NCI-H128 (cell line): ENCODE measurements around the gene UBE2L3.
"Not testable (repeated sequence)": the region's sequence is repeated elsewhere in the genome, so short reads cannot be mapped to it uniquely, and the experiment has no call there.

Source experiments
- DNase-seq: peaks from one replicate; lab custom pipeline; 2025; ENCODE audit not compliant: unreplicated experiment; lab: John Stamatoyannopoulos, UW

UBE2L3 gene

DNA sequence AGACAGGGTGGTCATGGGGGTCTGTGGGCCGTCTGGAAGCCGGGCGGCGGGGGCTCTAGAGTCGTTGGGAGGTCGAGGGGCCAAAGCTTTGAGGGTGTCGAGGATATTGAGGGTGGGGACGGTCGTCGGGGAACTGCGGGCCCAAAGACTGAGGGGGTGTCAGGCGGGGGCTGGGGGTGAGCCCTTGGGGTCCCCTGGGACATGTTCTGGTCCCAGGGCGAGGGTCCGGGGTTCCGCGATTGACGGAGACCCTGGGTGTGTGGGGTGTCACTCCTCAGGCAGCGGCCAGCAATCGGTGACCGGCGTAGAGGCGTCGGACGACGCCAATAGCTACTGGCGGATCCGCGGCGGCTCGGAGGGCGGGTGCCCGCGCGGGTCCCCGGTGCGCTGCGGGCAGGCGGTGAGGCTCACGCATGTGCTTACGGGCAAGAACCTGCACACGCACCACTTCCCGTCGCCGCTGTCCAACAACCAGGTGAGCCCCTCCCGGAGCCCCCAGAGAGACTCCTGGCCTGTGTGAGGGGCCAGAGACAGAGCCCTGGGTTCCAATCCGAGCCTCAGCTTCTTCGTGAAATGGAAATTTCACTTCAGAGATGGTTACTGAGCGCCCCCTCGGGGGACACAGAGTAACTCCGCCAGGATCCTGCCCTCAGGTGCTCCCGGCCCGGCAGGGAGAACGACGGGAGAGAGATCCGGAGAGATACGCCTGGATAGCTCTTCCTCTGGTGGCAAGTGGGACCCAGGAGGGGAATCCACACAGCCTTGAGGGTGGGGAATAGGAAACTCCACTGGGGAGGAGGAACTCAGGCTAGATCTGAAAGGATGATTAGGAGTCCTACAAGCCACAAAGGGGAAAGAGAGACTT lies 75.3 kb downstream of the UBE2L3 start:
- DNase-seq: no peak

DNA sequence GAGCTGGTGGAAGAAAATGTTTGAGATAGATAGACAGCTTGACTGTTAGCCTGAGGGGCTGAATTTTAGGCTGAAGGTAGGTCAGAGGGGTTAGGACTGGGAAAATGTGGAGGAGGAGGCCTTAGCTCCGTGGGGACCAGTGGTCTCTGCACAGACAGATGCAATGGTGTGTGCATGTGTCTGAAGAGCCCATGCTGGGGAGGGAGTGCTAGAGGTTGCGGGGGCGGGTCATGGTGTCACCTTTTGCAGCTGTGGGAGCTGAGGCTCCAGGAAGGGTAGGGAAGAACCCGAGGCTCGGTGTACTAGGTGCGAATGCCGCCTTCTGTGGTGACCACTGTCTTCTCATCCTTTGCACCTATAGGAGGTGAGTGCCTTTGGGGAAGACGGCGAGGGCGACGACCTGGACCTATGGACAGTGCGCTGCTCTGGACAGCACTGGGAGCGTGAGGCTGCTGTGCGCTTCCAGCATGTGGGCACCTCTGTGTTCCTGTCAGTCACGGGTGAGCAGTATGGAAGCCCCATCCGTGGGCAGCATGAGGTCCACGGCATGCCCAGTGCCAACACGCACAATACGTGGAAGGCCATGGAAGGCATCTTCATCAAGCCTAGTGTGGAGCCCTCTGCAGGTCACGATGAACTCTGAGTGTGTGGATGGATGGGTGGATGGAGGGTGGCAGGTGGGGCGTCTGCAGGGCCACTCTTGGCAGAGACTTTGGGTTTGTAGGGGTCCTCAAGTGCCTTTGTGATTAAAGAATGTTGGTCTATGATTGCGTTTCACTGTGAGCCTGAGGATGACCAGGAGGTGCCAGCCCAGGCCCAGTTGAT lies 76.2 kb downstream of the UBE2L3 start:
- DNase-seq: no peak

DNA sequence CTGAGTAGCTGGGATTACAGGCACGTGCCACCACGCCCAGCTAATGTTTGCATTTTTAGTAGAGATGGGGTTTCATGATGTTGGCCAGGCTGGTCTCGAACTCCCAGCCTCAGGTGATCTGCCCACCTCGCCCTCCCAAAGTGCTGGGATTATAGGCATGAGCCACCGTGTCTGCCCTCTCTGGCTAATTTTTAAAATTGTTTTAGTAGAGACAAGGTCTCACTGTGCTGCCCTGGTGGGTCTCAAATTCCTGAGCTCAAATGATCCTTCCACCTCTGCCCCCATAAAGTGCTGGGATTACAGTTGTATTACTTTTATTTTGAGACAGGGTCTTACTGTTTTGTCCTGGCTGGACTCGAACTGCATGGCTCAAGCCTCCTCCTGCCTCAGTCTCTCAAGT lies 78.0 kb downstream of the UBE2L3 start:
- not testable (repeated sequence) for DNase-seq

DNA sequence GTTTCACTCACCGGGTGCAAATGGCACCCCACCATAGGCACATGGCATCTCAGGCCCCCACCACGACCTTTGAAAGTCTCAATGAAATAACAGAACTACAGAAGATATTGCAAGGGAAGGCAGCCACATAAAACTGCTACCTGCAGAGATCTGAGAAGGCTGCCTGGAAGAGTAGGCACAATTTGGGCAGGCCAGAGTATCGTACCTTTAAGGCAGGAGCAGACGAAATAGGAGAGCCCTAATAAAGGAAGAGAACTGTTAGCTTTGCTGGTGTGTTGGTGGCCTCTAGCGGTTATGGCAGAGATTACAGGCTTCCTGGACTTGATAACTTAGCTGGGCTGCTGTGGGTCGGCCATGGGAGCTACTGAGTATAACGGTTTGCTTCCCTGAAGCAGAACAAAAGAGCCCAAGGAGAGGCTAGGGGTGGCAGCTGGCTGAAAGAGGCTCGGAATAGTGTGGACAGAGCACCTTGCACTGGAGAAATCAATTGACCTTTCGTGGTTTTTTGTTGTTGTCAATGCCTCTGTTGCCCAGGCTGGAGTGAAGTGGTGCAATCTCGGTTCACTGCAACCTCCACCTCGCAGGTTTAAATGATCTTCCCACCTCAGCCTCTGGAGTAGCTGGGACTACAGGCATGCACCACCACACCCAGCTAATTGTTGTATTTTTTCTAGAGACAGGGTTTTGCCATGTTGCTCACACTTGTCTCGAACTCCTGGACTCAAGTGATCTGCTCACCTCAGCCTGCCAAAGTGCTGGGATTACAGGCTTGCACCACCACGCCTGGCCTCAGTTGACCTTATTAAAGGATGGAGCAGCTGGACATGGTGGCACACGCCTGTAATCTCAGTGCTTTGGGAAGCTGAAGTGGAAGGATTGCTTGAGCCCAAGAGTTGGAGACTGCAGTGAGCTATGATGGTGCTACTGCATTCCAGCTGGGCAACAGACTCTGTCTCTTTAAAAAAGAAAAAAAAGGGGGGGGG lies 79.4 kb downstream of the UBE2L3 start:
- peak; percentile 37 for DNase-seq

DNA sequence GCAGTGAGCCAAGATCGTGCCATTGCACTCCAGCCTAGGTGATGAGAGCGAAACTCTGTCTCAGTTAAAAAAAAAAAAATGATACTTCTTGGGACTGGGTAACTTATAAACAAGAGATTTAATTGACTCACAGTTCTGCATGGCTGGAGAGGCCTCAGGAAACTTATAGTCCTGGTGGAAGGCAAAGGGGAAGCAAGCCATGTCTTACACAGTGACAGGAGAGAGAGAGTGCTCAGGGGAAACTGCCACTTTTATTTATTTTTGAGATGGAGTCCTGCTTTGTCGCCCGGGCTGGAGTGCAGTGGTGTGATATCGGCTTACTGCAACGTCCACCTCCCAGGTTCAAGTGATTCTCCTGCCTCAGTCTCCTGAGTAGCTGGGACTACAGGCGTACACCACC lies 82.8 kb downstream of the UBE2L3 start:
- no peak for DNase-seq

DNA sequence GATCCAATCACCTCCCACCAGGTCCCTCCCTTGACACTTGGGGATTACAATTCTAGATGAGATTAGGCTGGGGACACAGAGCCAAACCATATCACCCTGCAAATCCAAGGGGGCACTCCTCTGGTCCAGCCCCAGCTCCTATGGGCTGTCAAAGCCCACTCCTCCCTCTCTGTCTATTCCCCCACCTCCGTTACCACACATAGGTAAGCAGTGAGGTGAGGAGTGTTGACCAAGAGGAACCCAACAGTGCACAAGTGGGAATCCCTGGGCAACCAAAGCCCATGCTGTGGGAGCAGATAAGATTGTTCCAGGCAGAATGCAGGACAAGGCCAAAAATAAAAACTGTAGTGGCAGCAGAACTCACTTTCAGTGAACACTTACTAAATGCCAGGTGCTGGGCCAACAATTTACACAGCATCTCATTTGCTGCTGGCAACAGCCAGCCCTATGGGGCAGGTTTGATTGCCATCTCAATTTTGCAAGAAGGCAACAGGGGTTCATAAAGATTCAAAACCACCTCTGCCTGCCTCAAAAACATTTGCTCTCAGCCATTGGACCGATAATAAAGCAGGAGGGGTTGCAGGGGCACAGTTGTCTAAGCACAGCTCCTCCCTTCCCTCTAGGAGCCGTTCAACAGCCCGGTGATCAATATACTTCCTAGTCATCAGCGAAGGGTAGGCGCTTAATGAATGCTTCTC lies 83.5 kb downstream of the UBE2L3 start:
- no peak for DNase-seq

DNA sequence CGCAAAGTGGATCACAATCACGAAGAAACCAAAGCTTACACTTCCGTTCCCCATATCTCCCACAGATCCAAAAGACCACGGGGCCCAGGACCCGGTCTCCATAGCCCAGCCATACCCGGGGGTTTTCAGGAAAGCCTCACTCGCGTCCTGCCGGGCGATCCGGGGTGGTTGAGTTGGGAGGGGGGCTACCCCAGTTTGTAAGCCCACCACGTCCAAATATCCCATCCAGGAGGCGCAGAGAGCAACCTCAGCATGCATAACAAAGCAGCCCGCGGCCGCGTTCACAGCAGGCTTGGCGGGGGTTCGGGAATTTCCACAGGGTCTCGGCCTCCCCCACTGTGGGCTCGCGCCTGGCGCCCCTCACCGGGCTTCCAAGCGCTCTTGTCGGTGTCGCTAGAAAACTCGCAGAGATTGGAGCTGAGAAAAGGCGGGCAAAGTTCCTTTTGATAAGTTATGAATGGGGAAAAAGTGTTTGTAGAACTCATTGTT lies 84.1 kb downstream of the UBE2L3 start:
- DNase-seq: no peak

DNA sequence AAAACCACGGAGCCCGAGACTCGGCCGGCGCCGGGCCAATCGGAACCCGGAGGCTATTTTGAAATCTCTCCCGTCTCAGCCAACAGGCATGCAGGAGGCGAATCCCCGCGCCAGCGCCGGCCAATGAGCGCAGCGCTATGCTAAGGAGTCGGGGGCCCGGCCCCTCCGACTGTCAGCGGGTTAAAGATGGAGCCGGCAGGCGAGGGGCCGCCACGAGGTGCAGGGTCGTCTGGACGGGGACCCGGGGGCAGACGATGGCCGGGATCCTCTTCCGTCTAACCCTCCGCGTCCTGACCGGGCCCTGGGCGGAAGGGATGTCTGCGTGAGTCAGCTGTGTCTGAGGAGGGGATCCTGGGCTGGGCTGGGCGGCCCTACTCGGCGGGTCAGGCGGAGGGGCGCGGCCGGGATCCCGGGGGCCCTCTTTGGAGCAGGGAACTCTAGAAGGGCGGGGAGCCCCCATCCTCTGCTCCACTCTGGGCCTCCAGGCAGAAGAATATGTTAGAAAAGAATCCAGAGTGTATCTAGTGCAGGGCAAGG lies 84.6 kb downstream of the UBE2L3 start:
- DNase-seq: peak; percentile 66

DNA sequence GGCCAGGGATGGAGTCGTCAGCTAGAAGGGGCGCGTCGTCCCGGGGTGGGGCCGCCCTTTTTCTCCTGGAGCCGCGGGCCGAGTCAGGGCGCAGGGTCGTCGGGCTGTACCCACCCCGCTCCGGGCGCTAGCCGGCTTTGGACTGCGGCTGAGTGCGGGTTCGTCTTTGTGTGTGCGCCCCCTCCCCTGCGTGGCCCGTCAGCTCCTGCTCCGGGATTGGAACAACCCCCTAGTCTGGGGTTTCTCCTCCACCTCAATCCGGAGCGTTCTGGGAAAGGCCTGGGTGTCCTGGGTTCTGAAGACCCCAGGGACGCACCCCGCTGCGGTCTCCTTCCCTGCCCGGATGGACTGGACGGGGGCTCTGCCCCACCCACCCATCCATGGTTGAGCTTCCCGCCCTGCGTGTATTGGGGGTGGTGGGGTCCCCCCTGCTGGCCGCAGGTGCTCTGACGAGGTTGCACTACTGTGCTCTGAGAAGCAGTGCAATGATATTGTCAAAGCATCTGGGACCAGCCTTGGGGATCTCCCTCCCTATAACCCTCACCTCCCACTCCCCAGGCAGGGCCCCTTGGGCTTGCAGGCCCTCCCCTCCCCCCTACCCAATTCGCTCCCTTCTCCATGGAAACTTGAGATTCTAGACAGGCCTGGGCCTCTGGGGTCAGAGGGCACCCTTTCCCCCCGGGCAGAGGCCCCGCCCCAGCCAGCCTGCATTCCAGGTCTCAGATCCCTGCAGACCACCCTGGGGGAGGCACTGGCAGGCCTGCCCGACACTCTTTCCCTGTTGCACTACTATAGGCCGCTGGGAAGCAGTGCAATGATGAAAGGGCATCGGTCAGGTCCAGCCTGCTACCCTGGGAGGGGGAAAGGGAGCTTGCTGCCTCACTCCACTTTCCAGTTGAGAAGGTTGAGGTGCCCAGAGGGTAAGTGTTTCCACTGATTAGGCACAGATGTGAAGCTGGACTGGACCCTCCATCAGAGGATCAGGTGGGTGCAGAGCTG lies 85.3 kb downstream of the UBE2L3 start:
- no peak for DNase-seq

DNA sequence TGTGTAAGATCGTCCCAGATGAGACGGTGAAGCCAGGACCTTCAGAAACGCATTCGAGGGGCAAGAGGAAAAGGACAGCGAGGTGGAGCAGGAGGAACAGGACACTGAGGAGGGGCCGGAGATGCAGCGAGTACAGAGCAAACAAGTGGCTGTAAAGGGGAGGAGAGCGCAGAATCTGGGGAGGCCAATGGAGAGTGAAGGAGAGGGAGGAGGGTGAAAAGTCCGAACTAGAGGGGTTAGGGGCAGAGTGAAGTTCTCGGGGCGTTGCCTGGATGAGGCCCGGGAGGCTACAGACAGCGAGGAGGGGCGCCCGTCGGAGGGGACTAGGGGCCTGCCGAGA lies 89.5 kb downstream of the UBE2L3 start:
- DNase-seq: no peak

DNA sequence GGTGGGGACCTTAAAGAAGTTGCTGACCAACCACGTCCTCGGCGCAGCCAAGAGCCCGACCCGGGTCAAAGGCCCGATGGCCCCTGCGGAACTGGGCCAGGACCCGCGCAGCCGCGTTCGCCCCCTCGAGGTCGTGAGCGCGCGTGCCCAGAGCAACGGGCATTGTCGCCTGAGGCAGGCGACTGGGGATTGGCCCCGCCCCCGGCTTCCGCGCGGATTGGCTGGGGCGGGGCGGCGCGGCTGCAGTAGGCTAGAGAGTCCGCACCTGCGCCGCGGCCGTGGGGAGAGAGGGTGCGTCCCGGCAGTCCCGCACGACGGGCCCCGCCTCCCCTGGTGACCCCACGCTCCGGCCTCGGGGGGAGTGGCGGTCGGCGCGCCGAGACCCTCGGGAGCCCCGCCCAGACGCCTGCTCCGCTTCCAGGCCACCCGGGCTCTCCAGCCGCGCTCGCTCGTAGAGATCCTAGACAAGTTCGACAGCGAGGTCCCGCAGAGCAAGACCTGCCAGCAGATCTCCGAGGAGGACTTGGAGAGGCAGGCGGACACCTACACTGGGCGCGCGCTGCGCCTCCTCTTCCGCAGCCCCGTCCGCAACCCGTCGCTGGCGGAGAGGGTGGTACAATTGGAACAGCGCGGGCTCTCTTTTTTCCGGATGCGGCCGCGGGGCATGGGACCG lies 90.0 kb downstream of the UBE2L3 start:
- peak; percentile 54 for DNase-seq

DNA sequence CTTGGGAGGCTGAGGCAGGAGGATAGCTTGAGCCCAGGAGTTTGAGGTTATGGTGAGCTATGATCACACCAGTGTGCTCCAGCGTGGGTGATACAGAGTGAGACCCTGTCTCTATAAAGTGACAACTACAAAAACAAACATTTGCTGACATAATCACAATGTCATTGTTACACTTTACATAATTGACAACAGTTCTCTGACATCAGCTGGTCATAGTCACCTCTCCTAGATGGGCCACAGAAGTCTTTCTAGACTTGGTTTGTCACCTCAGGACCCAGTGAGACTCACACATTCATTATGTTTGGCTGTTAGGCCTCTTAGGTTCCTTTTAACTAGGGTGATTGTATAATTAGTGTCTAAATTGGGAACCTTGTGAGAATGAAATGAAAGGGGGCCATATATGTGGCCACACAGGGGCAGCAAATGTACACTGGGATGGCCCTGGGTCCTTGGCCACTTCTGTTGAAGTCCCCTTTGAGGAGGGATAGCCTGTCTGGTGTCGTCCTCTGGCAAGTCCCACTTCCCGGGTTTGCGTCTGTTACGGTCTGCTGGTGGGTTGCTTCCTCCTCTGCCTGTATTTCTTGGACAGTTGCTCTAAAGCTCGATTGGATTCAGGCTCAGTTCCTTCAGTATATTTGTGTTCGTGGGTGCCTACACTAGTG lies 92.5 kb downstream of the UBE2L3 start:
- no peak for DNase-seq

DNA sequence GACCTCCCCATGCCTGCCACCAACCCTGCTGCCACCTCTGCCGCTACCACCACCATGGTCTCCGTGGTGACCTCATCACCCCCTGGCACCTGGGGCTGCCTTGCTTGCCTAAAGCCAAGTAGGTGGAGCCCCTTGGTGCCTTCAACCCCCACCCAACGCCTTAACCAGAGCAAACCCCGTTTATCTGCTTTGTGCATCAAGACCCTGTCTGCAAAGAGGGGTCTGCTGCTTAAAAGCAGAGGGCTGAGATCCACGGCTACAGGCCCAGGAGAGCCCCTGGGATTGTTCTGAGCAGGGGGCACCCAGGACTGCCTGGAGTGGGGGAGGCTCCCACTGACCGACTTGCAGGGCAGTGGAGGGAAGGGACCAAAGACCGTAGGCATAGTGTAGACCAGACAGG lies 93.4 kb downstream of the UBE2L3 start:
- no peak for DNase-seq

DNA sequence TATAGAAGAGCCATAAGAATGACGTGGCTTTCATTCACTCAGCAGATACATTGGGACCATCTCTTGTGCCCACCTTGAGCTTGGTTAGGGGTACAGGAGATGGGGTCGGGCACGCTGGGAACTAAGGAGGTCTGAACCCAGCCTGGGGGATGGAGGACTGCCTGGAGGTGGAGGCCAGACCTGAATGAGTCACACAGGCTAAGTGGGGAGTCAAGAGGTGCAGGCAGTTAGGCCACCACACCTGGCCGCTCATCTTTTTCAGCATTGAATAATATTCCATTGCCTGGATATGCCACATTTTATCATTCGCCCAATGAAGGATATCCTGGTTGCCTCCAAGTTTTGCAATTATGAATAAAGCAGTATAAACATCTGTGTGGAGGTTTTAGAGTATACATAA lies 94.5 kb downstream of the UBE2L3 start:
- DNase-seq: no peak

DNA sequence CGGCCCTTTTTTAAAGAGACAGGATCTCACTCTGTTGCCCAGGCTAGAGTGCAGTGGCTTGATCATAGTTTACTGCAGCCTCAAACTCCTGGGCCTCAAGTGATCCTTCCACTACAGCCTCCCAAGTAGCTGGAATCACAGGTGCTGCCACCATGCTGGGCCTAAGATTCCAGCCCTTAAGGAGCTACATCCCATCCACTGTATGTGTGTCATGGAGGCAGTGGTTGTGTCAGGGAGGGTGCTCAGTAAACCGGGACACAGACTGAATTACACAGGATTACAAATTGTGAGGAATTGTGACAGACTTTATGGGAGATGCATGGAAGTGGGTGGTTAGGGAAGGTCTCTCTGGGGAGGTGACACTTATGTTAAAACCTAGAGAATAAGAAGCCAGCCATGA lies 96.2 kb downstream of the UBE2L3 start:
- DNase-seq: no peak

DNA sequence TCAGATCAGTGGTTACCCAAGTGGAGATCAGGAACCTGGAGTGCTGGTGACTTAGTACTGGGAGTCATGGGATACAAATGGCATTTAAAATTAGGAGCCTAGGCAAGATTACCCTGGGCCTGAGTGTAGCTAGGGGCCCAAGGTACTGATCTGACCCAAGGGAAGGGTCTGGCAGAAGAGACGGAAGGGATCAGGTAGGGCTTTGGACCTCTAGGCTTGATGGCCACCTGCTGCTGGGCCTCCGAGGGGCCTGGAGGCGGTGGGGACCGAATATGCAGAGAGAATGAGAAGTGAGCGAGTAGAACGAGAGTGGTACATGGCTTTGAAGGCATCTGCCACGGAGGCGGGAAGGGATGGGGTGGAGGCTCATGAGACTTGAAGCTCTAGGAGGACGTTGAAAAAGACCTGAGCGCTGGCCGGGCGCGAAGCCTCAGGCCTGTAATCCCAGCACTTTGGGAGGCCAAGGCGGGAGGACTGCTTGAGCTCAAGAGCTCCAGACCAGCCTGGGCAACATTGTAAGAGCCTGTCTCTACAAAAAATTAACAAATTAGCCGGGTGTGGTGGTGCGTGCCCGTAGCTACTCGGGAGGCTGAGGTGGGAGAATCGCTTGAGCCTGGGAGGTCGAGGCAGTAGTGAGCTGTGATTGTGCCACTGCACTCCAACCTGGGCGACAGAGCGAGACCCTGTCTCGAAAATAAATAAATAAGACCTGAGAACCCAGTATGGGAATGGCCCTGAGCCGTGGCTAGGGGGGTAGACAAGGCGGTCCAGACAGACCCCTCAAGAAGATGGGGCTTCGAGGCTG lies 97.7 kb downstream of the UBE2L3 start:
- DNase-seq: no peak

DNA sequence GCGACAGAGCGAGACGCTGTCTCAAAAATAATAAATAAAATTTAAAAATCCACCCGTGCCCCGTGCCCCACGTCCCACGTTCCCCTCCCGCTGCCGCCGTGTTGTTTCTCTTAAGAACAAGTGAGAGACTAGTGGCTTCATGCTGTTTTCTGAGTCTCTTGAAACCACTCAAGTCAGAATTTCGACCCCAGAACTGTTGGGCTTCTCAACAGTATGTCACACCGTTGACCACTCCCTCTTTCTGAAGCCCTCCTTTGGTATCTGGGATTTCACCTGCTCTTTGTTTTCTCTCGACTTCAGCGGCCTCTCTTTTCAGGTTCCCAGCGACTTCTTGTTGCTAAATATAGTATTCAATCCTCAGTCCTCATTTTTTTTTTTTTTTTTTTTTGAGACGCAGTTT lies 99.3 kb downstream of the UBE2L3 start:
- DNase-seq: no peak
